WTC11 (cell line): ENCODE results near the gene ANKRD30B.

ENCODE experiments used
- CTCF ChIP-seq: fragments of 200-600 bp; IDR thresholded peaks from 2 replicates; pipeline ENCODE4 v1.8.0; 2022; ENCODE audit warnings: antibody characterized with exemption
- PRRX2 ChIP-seq: fragments of 250-450 bp; sonication (Bioruptor Pico); IDR thresholded peaks from 2 replicates; pipeline ENCODE4 v1.8.0; 2021; ENCODE audit warnings: mild to moderate bottlenecking

DNA sequence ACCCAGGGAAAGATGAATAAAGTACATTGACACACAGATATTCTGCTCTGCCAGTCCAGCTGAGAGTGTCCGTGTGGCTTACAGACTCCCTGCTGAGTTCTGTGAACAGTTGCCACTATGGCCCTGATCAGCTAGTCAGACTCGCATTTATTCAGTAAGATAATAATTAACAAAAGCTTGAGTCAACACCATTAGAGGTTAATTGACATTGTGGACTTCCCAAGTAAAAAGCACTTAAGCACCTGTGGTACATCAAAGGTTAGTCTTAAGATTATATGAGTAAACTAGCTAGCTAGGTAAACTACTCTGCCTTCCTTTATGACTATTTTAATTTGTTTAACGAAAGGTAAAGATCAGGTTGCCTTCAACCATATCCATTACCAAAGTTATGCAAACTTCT is 33.7 kb downstream of the ANKRD30B start:
- TF ChIP-seq PRRX2 (CRISPR knock-in tag) (no peak), CTCF (no peak)
